ENCODE measurements around the gene C1orf105. TPM values are rescaled to one million over a fixed set of nuclear protein-coding genes. Genes with fewer than 3 reads are reported as not detected.

Gene C1orf105
- polyA plus RNA-seq, 1 of the 3 experiments (the other 2 are of a cell fraction): not detected

DNA sequence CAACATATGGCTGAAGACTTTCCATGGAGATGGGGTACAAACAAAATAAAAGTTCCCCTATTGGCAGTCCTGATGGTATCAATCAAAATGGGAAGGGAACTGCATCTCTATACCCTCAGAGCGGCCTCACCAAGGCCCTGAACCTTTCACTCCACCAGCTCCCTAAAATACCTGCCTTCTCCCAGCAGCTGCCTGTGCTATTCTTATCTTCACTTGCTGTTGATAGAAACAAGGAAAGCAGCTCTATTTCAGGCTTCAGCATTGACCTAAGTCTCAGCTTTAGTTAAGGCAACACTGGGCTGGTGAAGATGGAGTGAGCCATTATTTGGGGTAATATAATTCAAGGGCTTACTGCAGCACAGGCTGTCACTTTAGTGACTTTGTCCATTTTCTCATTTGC is 45.1 kb downstream of the C1orf105 start:
- no peaks in the 10 kb centered on the region for H3K79me2 ChIP-seq (ENCODE audit: insufficient read depth)
- no peak overlapping the region for H2AFZ ChIP-seq (ENCODE audit: low read depth)
- H3K9me2 ChIP-seq: no peaks in the 10 kb centered on the region
- H3K27ac ChIP-seq (ENCODE audit: low read depth in 2 of 2, low read length in 1 of 2): no peak overlapping the region
- ChIA-PET POLR2A (no interaction called here), CTCF (interaction anchor here (1.0 to 1.1 kb wide), 2 partner anchors 9 to 16 kb away, joined by 3 read pairs; no protein-coding TSS in a partner anchor)
- H3K4me1 ChIP-seq (ENCODE audit: control insufficient read depth in 1 of 2, insufficient read depth in 2 of 2, low read depth in 1 of 2, low read length in 1 of 2): no peaks in the 10 kb centered on the region; a peak in 1 of 4 replicates
- no peak overlapping the region for H3K4me3 ChIP-seq (ENCODE audit: low read depth in 2 of 2, low read length in 1 of 2)
- WGBS (ENCODE audit: low lambda C conversion rate): 85% methylated on average over 1 of the region's 1 CpG
- H3K4me2 ChIP-seq: no peak overlapping the region
- no peak for TF ChIP-seq GATA2 (CRISPR knock-in tag; IDR thresholded peaks at IDR 0.05)
- no peak for TF ChIP-seq TEAD4 (IDR thresholded peaks at IDR 0.05; ENCODE audit: borderline replicate concordance, insufficient read depth)
- TF ChIP-seq, protein P1, sequence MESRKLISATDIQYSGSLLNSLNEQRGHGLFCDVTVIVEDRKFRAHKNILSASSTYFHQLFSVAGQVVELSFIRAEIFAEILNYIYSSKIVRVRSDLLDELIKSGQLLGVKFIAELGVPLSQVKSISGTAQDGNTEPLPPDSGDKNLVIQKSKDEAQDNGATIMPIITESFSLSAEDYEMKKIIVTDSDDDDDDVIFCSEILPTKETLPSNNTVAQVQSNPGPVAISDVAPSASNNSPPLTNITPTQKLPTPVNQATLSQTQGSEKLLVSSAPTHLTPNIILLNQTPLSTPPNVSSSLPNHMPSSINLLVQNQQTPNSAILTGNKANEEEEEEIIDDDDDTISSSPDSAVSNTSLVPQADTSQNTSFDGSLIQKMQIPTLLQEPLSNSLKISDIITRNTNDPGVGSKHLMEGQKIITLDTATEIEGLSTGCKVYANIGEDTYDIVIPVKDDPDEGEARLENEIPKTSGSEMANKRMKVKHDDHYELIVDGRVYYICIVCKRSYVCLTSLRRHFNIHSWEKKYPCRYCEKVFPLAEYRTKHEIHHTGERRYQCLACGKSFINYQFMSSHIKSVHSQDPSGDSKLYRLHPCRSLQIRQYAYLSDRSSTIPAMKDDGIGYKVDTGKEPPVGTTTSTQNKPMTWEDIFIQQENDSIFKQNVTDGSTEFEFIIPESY (IDR thresholded peaks at IDR 0.05; ENCODE audit: borderline replicate concordance, low read depth): no peak
- no peak for TF ChIP-seq JUND (IDR thresholded peaks at IDR 0.05)
- no peak for TF ChIP-seq MEF2A (IDR thresholded peaks at IDR 0.05; ENCODE audit: borderline replicate concordance, low read depth)
- TF ChIP-seq ELF1 (IDR thresholded peaks at IDR 0.05): no peak
- no peak for TF ChIP-seq TCF12 (IDR thresholded peaks at IDR 0.05)
- TF ChIP-seq POLR2AphosphoS5 (IDR thresholded peaks at IDR 0.05; ENCODE audit: low read depth, low read length): no peak
- TF ChIP-seq YY1 (IDR thresholded peaks at IDR 0.05; ENCODE audit: low read depth): no peak
- no peak for TF ChIP-seq GABPA (IDR thresholded peaks at IDR 0.05; ENCODE audit: low read depth)
- TF ChIP-seq, protein P2, sequence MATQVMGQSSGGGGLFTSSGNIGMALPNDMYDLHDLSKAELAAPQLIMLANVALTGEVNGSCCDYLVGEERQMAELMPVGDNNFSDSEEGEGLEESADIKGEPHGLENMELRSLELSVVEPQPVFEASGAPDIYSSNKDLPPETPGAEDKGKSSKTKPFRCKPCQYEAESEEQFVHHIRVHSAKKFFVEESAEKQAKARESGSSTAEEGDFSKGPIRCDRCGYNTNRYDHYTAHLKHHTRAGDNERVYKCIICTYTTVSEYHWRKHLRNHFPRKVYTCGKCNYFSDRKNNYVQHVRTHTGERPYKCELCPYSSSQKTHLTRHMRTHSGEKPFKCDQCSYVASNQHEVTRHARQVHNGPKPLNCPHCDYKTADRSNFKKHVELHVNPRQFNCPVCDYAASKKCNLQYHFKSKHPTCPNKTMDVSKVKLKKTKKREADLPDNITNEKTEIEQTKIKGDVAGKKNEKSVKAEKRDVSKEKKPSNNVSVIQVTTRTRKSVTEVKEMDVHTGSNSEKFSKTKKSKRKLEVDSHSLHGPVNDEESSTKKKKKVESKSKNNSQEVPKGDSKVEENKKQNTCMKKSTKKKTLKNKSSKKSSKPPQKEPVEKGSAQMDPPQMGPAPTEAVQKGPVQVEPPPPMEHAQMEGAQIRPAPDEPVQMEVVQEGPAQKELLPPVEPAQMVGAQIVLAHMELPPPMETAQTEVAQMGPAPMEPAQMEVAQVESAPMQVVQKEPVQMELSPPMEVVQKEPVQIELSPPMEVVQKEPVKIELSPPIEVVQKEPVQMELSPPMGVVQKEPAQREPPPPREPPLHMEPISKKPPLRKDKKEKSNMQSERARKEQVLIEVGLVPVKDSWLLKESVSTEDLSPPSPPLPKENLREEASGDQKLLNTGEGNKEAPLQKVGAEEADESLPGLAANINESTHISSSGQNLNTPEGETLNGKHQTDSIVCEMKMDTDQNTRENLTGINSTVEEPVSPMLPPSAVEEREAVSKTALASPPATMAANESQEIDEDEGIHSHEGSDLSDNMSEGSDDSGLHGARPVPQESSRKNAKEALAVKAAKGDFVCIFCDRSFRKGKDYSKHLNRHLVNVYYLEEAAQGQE (IDR thresholded peaks at IDR 0.05; ENCODE audit: low read depth, low read length): no peak
- no peak for TF ChIP-seq RFX5 (IDR thresholded peaks at IDR 0.05; ENCODE audit: low read length)
- H3K9me3 ChIP-seq: no peaks in the 10 kb centered on the region
- DNase-seq: no peak
- H3K36me3 ChIP-seq (replicated peaks in 1 of 2; ENCODE audit: control insufficient read depth in 1 of 2, insufficient read depth in 2 of 2, low read length in 1 of 2): no peaks in the 10 kb centered on the region
- H3K9ac ChIP-seq: no peak overlapping the region
- H4K20me1 ChIP-seq (ENCODE audit: insufficient read depth): no peaks in the 10 kb centered on the region
- no peaks in the 10 kb centered on the region for H3F3A ChIP-seq (replicated peaks; ENCODE audit: insufficient read depth)
- H3K27me3 ChIP-seq (ENCODE audit: insufficient read depth): no peaks in the 10 kb centered on the region

DNA sequence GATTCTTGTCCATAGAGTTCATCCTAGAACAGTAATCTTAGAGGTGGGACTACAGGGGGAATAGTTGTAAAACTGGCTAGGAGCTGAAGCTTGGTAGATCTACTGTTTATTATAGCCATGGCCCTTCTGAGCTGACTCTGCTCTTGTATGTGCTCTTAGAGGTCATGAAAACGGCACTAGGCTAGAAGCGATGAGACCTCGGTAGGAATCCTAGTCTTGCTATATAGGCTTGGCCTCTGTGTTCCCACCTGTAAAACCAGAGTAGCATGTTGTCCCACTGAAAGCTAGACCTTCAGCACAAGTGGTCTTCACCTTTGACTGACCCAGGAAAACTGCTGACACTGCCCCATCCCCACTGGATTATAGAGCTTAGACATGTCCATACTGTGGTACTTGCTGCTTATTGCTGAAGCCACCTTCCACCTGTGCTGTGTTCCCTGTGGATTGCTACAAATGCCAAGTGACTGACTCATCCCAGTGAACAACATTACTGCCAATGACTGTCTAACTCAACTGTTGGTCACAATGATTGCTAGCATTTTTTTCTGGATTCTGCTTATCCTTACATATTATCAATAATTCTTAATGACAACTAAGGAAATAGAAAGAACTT is 46.4 kb downstream of the C1orf105 start:
- Histone ChIP-seq H3K9me3 (no peaks in the 10 kb centered on the region), H3K27ac (ENCODE audit: low read depth in 2 of 2, low read length in 1 of 2) (no peak overlapping the region), H3K36me3 (replicated peaks in 1 of 2; ENCODE audit: control insufficient read depth in 1 of 2, insufficient read depth in 2 of 2, low read length in 1 of 2) (no peaks in the 10 kb centered on the region), H3K4me3 (ENCODE audit: low read depth in 2 of 2, low read length in 1 of 2) (no peak overlapping the region), H3K27me3 (ENCODE audit: insufficient read depth) (no peaks in the 10 kb centered on the region), H2AFZ (ENCODE audit: low read depth) (no peak overlapping the region), H3K9me2 (no peaks in the 10 kb centered on the region), H4K20me1 (ENCODE audit: insufficient read depth) (no peaks in the 10 kb centered on the region), H3K4me2 (no peak overlapping the region), H3F3A (replicated peaks; ENCODE audit: insufficient read depth) (no peaks in the 10 kb centered on the region), H3K9ac (no peak overlapping the region), H3K79me2 (ENCODE audit: insufficient read depth) (no peaks in the 10 kb centered on the region), H3K4me1 (ENCODE audit: control insufficient read depth in 1 of 2, insufficient read depth in 2 of 2, low read depth in 1 of 2, low read length in 1 of 2) (no peaks in the 10 kb centered on the region; a peak in 1 of 4 replicates)
- CTCF ChIA-PET: interaction anchor here (1.1 to 1.6 kb wide), 2 partner anchors 10 to 22 kb away, joined by 3 read pairs; no protein-coding TSS in a partner anchor
- TF ChIP-seq TCF12 (IDR thresholded peaks at IDR 0.05) (0 out of 2 replicates have a peak, but pooled peaks have one; percentile 20), RCOR1 (IDR thresholded peaks at IDR 0.05; ENCODE audit: low read length) (no peak), POLR2AphosphoS5 (IDR thresholded peaks at IDR 0.05; ENCODE audit: low read depth, low read length) (no peak)
- TF ChIP-seq, protein P3, sequence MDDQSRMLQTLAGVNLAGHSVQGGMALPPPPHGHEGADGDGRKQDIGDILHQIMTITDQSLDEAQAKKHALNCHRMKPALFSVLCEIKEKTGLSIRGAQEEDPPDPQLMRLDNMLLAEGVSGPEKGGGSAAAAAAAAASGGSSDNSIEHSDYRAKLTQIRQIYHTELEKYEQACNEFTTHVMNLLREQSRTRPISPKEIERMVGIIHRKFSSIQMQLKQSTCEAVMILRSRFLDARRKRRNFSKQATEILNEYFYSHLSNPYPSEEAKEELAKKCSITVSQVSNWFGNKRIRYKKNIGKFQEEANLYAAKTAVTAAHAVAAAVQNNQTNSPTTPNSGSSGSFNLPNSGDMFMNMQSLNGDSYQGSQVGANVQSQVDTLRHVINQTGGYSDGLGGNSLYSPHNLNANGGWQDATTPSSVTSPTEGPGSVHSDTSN (IDR thresholded peaks at IDR 0.05): no peak
- DNase-seq: no peak
- POLR2A ChIA-PET: no interaction called here
- 68% methylated on average over 3 of the region's 3 CpGs for WGBS (ENCODE audit: low lambda C conversion rate)

All from SK-N-SH (cell line).